ENCODE measurements around the gene PBX2. TPM values are rescaled to one million over a fixed set of nuclear protein-coding genes. Genes with fewer than 3 reads are reported as not detected.

The PBX2 gene
- total and polyA plus RNA-seq, 2 experiments from 2014 or later: 7.2 to 111 TPM

- TF ChIP-seq, protein P1, sequence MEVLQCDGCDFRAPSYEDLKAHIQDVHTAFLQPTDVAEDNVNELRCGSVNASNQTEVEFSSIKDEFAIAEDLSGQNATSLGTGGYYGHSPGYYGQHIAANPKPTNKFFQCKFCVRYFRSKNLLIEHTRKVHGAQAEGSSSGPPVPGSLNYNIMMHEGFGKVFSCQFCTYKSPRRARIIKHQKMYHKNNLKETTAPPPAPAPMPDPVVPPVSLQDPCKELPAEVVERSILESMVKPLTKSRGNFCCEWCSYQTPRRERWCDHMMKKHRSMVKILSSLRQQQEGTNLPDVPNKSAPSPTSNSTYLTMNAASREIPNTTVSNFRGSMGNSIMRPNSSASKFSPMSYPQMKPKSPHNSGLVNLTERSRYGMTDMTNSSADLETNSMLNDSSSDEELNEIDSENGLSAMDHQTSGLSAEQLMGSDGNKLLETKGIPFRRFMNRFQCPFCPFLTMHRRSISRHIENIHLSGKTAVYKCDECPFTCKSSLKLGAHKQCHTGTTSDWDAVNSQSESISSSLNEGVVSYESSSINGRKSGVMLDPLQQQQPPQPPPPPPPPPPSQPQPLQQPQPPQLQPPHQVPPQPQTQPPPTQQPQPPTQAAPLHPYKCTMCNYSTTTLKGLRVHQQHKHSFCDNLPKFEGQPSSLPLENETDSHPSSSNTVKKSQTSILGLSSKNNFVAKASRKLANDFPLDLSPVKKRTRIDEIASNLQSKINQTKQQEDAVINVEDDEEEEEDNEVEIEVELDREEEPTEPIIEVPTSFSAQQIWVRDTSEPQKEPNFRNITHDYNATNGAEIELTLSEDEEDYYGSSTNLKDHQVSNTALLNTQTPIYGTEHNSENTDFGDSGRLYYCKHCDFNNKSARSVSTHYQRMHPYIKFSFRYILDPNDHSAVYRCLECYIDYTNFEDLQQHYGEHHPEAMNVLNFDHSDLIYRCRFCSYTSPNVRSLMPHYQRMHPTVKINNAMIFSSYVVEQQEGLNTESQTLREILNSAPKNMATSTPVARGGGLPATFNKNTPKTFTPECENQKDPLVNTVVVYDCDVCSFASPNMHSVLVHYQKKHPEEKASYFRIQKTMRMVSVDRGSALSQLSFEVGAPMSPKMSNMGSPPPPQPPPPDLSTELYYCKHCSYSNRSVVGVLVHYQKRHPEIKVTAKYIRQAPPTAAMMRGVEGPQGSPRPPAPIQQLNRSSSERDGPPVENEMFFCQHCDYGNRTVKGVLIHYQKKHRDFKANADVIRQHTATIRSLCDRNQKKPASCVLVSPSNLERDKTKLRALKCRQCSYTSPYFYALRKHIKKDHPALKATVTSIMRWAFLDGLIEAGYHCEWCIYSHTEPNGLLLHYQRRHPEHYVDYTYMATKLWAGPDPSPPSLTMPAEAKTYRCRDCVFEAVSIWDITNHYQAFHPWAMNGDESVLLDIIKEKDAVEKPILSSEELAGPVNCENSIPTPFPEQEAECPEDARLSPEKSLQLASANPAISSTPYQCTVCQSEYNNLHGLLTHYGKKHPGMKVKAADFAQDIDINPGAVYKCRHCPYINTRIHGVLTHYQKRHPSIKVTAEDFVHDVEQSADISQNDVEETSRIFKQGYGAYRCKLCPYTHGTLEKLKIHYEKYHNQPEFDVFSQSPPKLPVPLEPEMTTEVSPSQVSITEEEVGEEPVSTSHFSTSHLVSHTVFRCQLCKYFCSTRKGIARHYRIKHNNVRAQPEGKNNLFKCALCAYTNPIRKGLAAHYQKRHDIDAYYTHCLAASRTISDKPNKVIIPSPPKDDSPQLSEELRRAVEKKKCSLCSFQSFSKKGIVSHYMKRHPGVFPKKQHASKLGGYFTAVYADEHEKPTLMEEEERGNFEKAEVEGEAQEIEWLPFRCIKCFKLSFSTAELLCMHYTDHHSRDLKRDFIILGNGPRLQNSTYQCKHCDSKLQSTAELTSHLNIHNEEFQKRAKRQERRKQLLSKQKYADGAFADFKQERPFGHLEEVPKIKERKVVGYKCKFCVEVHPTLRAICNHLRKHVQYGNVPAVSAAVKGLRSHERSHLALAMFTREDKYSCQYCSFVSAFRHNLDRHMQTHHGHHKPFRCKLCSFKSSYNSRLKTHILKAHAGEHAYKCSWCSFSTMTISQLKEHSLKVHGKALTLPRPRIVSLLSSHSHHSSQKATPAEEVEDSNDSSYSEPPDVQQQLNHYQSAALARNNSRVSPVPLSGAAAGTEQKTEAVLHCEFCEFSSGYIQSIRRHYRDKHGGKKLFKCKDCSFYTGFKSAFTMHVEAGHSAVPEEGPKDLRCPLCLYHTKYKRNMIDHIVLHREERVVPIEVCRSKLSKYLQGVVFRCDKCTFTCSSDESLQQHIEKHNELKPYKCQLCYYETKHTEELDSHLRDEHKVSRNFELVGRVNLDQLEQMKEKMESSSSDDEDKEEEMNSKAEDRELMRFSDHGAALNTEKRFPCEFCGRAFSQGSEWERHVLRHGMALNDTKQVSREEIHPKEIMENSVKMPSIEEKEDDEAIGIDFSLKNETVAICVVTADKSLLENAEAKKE (CRISPR knock-in tag; IDR thresholded peaks at IDR 0.05): no peak
These were observed 14.7 kb downstream of the PBX2 start (continued) for GRCh38 chr6:32175322-32175710.

- Histone ChIP-seq H4K20me1 (replicated peaks; ENCODE audit: insufficient read depth) (peaks cover 19% of the 10 kb centered on the region; the same call in 1 of the 2 replicates), H3K4me3 (no peak overlapping the region), H3K4me1 (ENCODE audit: insufficient read depth) (peaks cover 22% of the 10 kb centered on the region), H3F3A (replicated peaks; ENCODE audit: low read depth) (0 out of 2 replicates have a peak, but pooled peaks cover 7% of the 10 kb centered on the region), H3K27me3 (ENCODE audit: insufficient read depth) (no peaks in the 10 kb centered on the region), H3K4me2 (peak overlapping the region; percentile 85; the same call in 1 of the 2 replicates), H3K27ac (ENCODE audit: low read depth) (no peak overlapping the region), H3K36me3 (ENCODE audit: insufficient read depth) (no peaks in the 10 kb centered on the region), H3K9me2 (ENCODE audit: insufficient read depth) (no peaks in the 10 kb centered on the region), H2AFZ (no peak overlapping the region), H3K79me2 (replicated peaks; ENCODE audit: insufficient read depth) (peaks cover 51% of the 10 kb centered on the region)
- H3K27me3 Mint-ChIP-seq (ENCODE audit: insufficient read depth, low read depth, poor library complexity): peaks cover 22% of the 10 kb centered on the region
- H3K36me3 Mint-ChIP-seq (ENCODE audit: low read depth): peaks cover 33% of the 10 kb centered on the region
- TF ChIP-seq JUNB (IDR thresholded peaks at IDR 0.05; ENCODE audit: unreplicated experiment): no peak
- H3K9me3 Mint-ChIP-seq: no peaks in the 10 kb centered on the region
- H3K27ac Mint-ChIP-seq: no peak overlapping the region
- no peak for ATAC-seq
- H3K4me1 Mint-ChIP-seq: peaks cover 38% of the 10 kb centered on the region
- no peak for DNase-seq (ENCODE audit: low spot score)
- peak overlapping the region; percentile 79 for H3K4me3 Mint-ChIP-seq
These were observed 15.6 kb downstream of the PBX2 start for GRCh38 chr6:32174416-32174815.

- Mint-ChIP-seq H3K27me3 (ENCODE audit: insufficient read depth, low read depth, poor library complexity) (peaks cover 18% of the 10 kb centered on the region), H3K27ac (peak overlapping the region; percentile 41), H3K36me3 (ENCODE audit: low read depth) (peaks cover 36% of the 10 kb centered on the region), H3K4me3 (peak overlapping the region; percentile 31; the same call in 2 of the 3 replicates), H3K4me1 (peaks cover 29% of the 10 kb centered on the region), H3K9me3 (no peaks in the 10 kb centered on the region)
- no peaks in the 10 kb centered on the region; the same call in 1 of the 2 replicates for H3K36me3 ChIP-seq (ENCODE audit: insufficient read depth)
- no peak for ATAC-seq
- H3K79me2 ChIP-seq (replicated peaks; ENCODE audit: insufficient read depth): peaks cover 41% of the 10 kb centered on the region
- no peaks in the 10 kb centered on the region for H3K27me3 ChIP-seq (ENCODE audit: insufficient read depth)
- H2AFZ ChIP-seq: no peak overlapping the region
- H3F3A ChIP-seq (replicated peaks; ENCODE audit: low read depth): 0 out of 2 replicates have a peak, but pooled peaks cover 7% of the 10 kb centered on the region
- H4K20me1 ChIP-seq (replicated peaks; ENCODE audit: insufficient read depth): peaks cover 19% of the 10 kb centered on the region; the same call in 1 of the 2 replicates
- peak; percentile 51 for DNase-seq (ENCODE audit: low spot score)
- peaks cover 18% of the 10 kb centered on the region for H3K4me1 ChIP-seq (ENCODE audit: insufficient read depth)
- H3K4me2 ChIP-seq: peak overlapping the region; percentile 48; the same call in 1 of the 2 replicates
- no peaks in the 10 kb centered on the region for H3K9me2 ChIP-seq (ENCODE audit: insufficient read depth)
- peak overlapping the region; percentile 41; the same call in 1 of the 2 replicates for H3K27ac ChIP-seq (ENCODE audit: low read depth)
- H3K4me3 ChIP-seq: peak overlapping the region; percentile 21; the same call in 1 of the 2 replicates
- TF ChIP-seq, protein P1 (CRISPR knock-in tag; IDR thresholded peaks at IDR 0.05): no peak
These were observed 16.8 kb downstream of the PBX2 start for GRCh38 chr6:32173051-32173727.
